Activated naive CD4-positive, alpha-beta T cell (primary cell): ENCODE measurements around the gene HAUS7.

Experiments
- DNase-seq, 4 experiments: peaks; one replicate each; lab custom pipeline; 2025; lab: John Stamatoyannopoulos, UW

HAUS7 gene

DNA sequence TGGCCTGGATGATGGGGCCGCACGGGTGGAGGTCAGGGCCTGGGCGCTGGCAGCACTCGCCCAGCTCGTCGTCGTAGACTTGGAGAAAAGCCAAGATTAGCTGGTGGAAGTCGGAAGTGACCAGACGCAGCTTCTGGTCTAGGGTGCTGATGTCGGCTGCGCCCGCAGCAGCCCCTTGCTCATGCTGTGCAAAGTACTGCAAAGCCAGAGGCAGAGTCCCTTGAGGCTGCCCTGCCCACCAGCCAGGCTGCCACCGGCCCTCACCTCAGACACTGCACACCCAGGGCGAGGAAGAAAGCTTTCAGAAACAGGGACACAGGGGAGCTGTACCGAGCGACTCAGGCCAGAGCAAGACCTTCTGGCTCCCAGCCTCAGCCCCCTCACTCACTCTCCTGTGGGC, 14.8 kb downstream of the HAUS7 start:
- DNase-seq: no peak

DNA sequence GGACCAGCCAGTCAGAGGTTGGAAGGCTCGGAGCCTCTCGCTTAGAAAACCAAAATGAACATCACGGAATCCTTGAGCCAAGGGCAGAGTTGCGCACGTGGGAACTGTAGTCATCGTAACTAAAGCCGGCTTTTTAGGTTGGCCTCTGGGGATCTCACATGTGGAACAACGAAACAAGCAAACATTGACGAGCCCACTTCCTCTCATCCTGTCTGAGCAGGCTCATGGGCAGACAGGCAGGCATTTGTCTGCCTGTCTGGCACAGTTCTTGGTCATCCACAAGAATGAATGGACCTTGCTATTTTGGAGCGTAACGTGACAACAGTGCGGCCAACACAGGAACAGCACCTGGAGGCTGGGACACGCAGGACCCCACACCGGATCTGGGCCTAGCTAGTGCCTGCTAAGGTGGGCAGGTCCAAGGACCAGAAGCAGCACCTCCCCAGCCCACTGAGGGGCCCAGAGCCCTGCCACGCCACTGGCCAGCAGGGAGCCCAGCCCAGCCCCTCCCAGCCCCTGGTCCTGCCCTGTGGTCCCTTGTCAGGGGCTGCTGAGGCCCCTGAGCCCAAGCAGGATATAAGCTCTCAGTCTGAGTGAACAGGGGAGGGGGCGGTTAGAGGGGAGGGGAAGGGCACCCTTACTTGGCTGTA, 15.3 kb downstream of the HAUS7 start:
- no peak for DNase-seq

DNA sequence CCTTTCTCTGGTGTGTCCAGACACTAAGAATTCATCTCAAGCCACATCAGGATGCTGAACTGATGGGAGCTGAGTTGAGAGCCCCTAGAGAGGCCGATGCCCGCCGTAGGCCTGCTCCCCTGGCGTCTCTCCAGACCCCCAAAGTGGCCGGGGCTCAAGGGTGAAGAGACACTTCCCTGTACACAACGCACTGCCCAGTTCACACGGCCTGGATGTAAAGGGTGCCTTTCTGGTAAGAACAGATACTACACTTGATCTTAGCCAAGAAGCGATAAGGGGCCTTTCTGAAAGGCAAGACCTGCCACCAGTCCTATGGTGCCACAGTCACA, 19.5 kb downstream of the HAUS7 start:
- no peak for DNase-seq

DNA sequence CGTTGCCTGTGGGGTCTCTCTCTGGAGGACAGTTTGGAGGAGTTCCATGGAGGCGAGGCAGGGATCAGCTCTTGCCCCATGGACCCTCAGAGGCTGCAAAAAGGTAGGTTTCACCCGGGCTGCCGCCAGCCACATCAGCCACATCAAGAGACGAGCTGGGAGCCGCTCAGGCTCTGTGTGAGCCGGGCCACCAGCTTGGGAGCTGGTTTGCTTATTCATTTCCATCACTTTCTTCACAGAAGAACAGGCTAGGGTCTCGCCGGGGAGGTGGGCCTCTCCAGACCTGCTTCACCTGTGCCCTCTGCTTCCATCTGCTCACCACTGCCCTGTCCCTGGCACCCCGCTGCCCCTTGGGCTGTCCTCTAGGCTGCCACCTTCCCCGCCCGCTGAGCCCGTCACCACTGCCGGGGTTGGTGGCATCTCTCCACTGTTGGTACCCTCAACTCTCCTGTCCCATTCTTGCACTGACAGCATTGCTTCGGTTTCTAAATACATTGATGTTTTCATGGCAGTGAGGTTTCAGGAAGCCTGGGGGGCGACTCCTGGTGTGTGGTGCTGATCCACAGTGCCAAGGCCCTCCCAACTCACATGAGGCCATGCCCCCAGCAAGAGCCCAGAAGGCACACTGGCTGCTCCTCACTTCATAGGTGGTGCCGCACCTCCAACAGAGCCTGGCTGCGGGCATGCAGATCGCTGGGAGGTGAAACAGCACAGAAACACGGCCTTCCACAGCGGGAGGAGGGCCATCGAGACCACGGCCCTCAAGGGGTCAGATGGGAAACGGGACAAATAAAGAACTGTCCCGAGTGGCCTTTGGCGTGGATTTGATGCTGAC, 20.0 kb downstream of the HAUS7 start:
- no peak for DNase-seq

DNA sequence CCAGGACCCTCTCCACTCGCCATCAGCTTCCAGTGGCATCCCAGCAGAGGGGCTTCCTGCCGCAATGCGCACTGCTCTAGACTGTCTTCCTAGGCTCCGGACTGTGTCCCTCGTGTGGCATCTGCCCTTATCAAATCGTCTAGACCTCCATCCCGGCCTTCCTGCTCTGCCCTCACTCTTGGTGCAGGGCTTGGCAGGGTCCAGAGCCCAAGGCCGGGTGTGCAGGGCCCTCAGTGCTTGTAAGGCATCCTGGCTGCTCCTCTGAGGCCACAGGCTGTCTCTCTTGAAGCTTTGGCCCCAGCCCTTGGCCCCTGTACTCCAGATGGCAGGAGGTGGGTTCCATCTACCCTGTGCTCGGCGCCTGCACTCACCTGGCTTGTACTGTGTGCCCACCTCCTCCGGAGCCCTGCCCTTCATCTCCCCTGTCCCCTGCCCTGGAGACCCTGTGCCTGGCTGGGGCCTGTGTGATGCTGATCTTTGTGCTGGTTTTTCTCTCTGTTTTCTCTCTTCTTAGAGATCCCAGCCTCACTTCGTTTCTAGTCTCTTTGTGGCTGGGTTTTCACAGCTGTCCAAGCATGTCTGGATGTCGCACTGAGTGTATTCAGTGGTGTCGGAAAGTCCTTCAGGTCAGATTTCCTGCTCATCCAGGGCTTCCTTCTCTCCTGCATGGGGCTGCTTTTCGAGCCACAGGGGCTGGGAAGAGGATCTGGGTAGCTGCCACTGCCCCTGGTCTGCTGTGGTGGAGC, 20.8 kb downstream of the HAUS7 start:
- no peak for DNase-seq

DNA sequence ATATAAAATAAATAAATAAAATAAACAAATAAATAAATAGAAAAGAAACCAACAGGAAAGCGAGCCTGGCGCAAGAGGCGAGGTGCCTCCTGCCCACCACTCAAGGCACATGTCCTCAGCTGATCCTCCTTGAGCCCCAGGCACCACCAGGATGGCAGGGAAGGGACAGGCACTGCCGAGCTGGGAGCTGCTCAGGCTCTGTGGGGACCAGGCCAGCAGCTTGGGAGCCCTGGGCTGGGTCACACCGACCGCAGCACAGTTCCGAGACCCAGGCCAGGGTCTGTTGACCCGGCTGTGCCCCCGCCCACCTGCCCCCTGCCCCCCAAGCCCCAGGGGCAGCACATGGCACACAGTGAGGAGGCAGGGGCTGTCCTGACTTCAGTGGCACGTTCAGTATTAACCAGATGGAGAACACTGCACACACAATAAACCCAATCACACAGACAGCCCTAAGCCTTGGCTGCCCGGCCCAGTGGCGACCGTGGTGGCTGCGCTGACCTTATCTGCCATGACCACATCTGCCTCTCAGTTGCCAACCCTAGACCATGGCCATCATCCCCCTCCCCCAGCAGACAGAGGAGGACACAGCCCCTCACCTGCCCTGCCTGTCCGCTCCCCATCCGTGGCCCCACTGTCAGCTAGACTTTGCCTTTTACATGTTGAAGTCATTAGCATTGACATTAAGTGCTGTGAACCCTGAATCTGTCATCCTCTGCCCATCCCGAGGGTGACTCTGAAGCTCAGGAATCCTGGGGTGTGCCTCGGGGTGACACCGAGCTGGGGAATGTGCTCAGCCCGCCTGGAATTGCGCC, 21.6 kb downstream of the HAUS7 start:
- DNase-seq: no peak

DNA sequence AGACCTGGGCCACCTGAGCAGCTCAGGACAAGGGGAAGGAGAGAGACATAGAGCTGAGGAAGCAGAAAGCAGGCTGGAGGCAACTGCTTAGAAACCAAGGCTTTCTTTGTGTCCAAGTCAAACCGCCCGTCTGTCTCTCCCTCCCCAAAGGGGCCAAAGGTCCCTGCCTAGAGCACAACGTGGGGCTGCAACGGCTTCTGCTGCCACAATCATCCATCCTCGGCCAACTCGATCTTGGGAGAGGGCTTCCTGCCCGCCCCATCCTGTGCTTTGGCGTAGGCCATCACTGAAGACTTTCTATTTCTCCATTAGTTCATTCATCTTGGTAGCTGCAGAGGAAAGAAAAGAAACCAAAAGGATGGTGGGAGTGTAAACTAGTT, 22.8 kb downstream of the HAUS7 start:
- DNase-seq: no peak

DNA sequence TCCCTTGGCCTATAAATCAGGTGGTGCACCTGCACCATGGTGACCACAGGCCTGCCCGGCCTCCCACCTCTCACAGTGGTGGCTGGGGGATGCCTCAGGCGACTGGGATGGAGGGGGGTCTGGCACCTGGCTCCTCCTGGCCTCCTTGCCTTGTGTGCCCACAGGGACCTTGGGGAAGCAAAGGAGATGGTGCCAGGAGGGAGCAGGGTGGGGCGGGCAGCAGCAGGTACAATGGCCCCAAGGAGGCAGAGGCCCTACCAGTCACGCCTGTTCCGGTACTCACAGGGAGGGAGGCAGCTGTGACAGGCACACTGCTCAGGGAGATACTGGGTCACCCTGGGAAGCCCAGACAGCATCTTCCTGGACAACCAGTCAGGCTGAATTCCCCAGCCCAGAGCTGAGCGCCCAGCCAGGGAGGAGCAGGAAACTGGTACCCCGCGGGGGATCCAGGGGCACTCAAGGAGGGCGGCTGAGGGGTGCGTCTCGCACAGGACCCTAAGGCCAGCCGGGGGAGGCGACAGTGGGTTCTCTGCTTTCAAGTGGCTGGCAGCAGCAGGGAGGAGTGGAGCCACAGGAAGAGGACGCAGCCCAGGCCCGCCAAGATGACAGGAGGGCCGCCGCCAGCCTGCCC, 23.3 kb downstream of the HAUS7 start:
- no peak for DNase-seq

DNA sequence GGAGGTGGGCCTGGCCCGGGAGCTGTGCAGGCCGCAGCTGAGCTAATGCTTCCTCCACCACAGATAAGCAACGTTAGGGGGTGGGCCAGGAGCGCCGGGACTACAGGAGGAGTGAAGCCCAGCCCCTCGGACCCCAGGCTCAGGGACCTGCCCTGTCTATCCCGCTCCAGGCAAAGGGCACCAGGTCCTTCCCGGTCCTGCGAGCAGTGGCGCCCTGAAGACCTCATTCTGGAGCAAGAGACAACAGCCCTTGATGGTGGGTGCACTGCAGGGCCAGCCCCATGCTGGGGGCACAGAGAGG, 23.8 kb downstream of the HAUS7 start:
- DNase-seq: no peak

DNA sequence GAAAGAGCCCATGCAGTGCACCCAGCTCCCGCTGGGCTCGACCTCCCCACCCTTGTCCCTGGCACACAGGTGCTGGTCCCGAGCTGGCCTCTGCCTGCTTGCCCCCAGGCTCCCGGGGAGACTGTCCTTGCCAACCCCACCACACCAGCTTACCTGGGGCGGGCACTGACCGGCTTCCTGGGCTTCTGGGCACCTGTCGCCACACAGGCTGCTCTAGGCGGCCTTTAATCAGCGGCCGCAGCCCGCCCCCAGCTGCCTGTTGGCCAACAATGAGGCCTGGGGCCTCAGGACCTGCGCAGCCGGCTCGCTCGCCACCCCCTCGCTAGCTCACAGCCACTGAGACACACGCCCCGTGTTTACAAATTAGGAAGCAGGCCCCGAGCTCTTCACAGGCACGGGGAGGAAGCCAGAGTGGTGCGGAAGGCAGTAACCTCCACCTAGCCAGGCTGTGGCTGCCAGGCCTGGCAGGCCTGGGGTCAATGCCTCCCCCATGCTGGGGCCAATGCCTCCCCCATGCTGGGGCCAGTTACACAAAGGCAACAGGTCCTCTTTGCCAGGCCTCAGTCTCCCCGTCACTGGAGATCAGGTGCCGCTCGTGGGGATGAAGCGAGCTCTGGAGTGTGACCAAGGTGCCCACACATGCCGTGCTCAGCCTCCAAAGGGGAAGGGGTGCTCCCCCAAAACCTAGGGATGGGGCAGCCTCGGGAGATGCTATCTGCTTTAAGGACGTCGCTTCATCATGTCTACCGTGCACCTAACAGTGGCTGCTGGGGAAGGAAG, 24.3 kb downstream of the HAUS7 start, which contains the start of gene TREX2:
Gene TREX2 (minus strand): TSS at position 201 of the 780 bp plus-strand sequence. CDS start 626 bp downstream, outside the sequence.
- no peak for DNase-seq

DNA sequence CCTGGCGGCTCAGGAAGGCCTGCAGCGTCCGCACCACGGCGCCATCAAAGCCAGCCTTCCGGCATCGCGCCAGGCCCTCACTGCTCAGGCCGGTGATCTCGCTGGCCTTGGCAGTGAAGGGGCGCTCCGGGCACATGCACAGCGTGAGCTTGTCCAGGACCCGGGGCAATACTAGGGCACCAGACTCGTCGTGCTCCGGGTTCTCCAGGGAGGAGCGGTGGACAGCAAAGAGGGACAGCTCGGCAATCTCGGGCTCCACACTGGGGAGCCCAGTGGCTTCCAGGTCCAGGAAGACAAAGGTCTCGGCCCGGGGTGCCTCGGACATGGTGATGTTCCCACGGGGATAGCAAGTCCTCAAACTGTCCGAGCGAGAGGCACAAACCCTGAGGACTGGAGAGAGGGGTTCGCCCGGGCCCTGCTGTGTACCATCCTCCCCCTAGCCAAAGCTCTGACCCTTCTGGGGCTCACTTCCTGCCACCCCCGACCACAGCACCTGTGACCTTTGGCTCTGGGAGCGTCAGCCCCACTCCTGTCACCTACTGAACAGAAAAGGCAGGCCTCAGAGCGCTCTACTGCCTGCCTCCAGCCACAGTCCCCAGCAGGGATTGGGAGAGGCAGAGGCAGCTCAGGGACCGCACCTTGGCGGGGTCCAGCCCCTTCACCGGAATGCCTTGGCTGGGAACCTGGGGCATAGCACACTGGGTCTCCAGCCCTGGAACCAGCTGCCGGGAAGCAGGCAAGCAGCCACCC, 25.1 kb downstream of the HAUS7 start:
- DNase-seq: no peak

DNA sequence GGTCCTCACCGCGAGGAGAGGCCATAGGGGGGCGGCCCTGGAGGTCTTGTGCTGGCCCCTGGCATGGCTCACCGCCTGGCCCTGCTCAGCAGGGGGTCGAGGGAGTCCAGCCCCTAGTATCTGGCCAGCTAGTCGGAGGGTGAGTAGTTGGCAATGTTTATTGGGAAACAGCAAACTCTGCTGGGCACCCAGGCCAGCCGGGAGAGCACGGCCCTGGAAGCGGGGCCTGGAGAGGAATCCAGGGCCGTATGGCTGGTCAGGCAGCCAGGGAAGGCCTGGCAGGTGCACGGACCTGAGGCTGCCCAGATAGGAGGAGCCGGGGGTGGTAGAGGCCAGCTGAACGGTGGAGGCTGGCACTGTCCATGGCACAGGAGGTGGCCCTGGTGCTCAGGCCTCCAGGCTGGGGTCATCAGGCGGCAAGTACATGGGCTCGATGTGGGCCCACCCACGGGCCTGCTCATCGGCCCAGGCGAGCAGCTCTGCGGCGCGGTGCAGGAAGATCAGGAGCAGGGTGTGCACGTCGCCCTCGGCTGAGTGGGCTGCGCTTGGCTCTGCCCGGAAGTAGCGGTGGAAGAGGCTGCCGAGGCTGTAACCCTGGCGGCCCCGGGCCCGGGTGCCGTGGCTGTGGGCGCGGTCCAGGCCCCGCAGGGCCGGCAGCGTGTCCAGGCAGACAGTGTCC, 25.9 kb downstream of the HAUS7 start:
- no peak for DNase-seq

DNA sequence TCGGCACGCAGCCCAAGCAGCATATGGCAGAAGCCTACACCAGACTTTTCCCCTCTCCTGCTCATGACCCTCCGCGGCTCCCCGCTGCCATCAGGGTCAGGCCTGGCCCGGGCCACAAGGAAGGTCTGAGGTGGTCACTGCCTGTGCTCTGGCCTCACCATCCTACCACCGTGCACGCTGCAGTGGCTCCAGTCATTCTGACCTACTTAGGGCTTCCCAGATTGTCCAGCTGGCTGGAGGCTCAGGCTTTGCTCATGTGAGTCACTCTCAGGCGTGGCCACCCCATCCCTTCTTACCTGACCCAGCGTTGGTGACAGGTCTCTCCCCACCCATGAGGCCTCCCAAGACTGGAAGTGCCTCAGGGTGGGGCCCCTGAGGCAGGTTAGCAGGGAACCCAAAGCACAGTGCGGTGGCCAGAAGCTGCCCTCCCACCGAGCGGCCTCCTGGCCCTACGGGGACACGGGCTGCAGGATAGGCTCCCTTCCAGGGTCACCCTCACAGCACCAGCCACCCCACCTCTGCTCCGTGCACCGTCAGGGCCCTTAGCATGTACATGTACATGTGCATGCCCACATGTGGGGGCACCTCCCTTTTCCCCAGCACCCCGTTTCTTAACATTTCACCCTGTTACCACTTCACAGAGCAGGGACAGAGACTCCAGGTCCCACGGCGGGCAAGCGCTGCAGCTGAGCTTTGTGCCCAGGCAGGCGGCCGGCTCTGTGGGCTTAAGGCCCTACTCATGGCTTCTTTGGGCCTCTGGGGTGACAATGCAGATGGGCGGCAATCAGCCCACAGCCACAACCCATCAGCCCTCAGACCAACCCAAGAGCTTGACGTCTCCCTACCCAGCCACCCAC, 26.7 kb downstream of the HAUS7 start:
- no peak for DNase-seq

DNA sequence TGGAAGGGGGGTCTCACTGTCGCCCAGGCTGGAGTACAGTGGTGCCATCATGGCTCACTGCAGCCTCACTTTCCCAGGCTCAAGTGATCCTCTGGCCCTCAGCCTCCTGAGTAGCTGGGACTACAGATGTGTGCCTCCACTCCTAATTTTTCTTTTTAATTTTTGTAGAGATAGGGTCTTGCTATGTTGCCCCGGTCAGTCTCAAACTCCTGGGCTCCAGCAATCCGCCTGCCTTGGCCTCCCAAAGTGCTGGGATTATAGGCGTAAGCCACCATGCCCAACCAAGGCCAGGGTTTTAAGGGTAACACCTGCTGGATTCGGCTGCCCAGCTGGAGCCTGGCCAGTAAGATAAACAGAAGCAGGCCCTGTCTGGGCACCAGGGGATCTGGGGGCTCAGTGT, 27.9 kb downstream of the HAUS7 start:
- no peak for DNase-seq

DNA sequence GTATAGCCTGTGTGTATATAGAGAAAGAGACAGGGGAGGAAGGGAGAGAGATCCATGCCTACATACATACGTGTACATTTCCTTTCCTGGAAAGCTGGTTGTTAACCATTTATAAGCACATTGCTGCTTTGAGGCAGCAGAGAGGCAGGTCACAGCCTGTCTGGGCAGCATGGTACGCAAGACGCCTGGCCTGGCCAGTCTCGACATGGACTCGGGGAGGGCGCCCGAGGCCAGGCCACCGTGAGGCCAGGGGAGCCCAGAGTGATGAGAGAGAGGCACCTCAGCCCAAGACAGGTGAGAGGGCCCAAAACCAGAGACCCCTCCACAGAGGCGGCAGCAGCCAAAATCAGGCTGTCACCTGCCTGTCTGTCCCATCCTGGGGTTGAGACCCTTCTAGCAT, 28.4 kb downstream of the HAUS7 start:
- no peak for DNase-seq

DNA sequence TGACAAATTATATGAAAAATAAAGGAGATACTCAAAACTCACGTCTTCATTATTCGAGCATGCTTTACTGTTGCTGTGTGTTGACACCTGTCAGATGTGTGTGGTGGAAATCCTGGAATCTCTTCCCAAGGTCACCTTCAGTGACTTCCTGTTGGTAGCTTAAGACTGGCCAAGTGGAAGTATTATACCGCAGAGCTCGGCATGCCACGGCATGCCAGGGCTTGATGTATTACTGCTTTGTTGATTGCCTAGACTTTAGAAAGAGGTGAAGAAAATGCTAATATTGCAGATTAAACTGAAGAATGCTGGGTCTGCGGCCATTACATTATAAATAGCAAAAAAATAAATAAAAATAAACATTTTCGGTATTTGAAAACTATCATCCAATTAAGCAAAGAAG, 29.1 kb downstream of the HAUS7 start:
- no peak for DNase-seq

DNA sequence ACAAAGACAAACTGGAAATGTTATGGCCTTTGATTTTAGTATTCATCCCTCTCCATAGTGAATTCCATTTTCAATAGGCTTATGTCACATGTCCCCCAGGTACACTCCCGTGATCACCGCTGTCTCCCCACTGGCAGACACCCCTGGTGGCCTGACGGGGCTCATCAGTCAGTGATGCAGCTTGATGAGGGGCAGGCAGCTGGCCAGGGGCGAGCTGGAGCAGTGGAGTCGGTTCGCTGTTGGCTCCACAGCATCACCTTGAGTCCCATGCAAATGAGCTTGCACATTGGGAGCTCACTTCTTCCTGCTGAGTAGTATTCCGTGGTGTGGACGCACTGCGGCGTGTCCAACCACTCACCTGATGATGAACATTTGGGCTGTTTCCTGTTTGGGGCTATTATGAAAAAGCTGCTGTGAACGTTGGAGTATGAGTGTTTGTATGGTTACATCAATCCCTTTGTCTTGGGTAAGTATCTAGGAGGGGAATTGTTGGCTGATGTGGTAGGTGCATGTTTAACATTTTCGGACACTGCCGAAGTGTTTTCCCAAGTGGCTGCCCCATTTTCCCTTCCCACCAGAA, 29.7 kb downstream of the HAUS7 start:
- no peak for DNase-seq

DNA sequence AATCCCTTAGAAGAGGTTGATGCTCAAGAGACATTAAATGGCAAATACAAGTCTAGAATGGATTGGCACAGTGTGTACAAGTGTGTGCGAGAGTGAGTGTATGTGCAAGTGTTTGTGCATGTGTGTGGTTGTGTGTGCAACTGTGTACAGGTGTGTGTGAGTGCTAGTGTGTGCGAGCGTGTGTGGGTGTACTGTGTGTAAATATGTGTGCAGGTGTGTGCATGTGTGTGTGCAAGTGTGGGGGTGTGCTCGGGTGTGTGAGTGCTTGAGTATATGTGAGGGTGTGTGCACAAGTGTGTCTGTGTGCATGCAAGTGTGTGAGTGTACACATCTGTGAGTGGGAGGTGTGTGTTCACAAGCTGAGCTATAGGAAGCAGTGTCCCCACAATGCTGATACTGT, 30.4 kb downstream of the HAUS7 start:
- DNase-seq: no peak

DNA sequence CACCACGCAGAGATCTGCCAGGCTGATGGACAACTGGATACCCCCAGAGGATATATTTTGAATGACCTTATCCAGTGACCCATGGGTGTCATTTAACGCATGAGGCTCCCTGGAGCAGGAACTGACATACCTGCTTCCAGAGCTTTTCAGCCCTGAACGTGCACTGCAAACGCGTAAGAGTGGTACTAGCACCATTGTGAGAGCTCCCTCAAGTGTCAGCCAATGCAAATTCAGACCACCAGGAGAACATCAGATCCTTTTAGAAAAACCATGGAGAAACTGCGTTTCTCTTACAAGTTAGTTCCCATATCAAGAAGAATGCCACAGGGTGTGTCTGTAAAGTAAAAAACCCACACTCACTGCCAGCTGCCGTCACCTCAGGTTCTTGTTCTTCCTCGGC, 31.8 kb downstream of the HAUS7 start:
- no peak for DNase-seq
